Endothelial cell of umbilical vein (primary cell): ENCODE data around the gene CFAP161. TPM values are rescaled to one million over a fixed set of nuclear protein-coding genes. Genes with fewer than 3 reads are reported as not detected.

Experiments used
- BruUV-seq: library from RNA; stranded (reverse); fragments of 400-500 nt; replicated peaks from 2 replicates; lab custom pipeline; 2021; lab: Mats Ljungman, UMichigan
- CTCF ChIA-PET: fragments of 300-600, 350-600 bp; sonication (Branson Sonifier 250); formaldehyde crosslinking; loops from one replicate; lab custom pipeline; 2021; ENCODE audit warnings: antibody characterized with exemption, inconsistent platforms; lab: Charles Lee
- POLR2A ChIA-PET: fragments of 300-600, 350-600 bp; sonication (Branson Sonifier 250); formaldehyde crosslinking; loops from one replicate; lab custom pipeline; 2021; ENCODE audit warnings: antibody characterized with exemption, inconsistent platforms; lab: Charles Lee
- DNase-seq: peaks from one replicate; pipeline ENCODE4 v3.0.0-alpha.2; 2011; ENCODE audit warnings: low read depth, low spot score
- FAIRE-seq: peaks from 2 replicates; lab custom pipeline; 2011; peaks lifted over from hg19 to GRCh38; lab: Jason Lieb, UNC
- H2AFZ ChIP-seq: 2 replicates; pipeline ENCODE4 v1.6.0; 2012; ENCODE audit warnings: low read depth, low read length, control low read depth, inconsistent platforms
- H3K27ac ChIP-seq: 2 replicates; pipeline ENCODE4 v1.5.1; 2011; ENCODE audit warnings: low read depth, mild to moderate bottlenecking, control low read depth, low read length, moderate library complexity; ENCODE audit not compliant: insufficient read depth
- H3K27me3 ChIP-seq, 2 experiments: 2 replicates each; pipeline versions ENCODE4 v1.6.0 to v1.6.1; 2011; ENCODE audit warnings: low read length in 2 of 2, mixed read lengths in 1 of 2; ENCODE audit not compliant: control insufficient read depth in 2 of 2, insufficient read depth in 2 of 2
- H3K36me3 ChIP-seq, 2 experiments: 2 replicates in 1 of 2; 3 replicates in 1 of 2; pipeline ENCODE4 v1.5.1; 2011; ENCODE audit warnings: low read length in 2 of 2, mild to moderate bottlenecking in 1 of 2, moderate library complexity in 1 of 2; ENCODE audit not compliant: control insufficient read depth in 2 of 2, insufficient read depth in 2 of 2; ENCODE audit errors: extremely low read depth in 1 of 2
- H3K4me1 ChIP-seq: 3 replicates; pipeline ENCODE4 v1.5.1; 2011; ENCODE audit warnings: mild to moderate bottlenecking, low read length; ENCODE audit not compliant: control insufficient read depth, insufficient read depth; ENCODE audit errors: extremely low read depth
- H3K4me2 ChIP-seq: 2 replicates; pipeline ENCODE4 v1.6.1; 2011; ENCODE audit warnings: low read length, control low read depth, mixed read lengths; ENCODE audit not compliant: insufficient read depth
- H3K4me3 ChIP-seq, 3 experiments: fragments of 200-600 bp in 1 of 3; sonication (generic), shearing (Covaris generic) in 1 of 3; replicated peaks in 1 of 3; 2 replicates each; pipeline ENCODE4 v1.5.1; 2011 to 2016; ENCODE audit warnings: control low read depth in 3 of 3, low read length in 3 of 3, mild to moderate bottlenecking in 2 of 3, inconsistent platforms in 1 of 3, low read depth in 1 of 3, moderate library complexity in 1 of 3; ENCODE audit not compliant: insufficient read depth in 1 of 3
- H3K79me2 ChIP-seq: 2 replicates; pipeline ENCODE4 v1.6.0; 2012; ENCODE audit warnings: low read length, inconsistent platforms; ENCODE audit not compliant: control insufficient read depth, insufficient read depth
- H3K9ac ChIP-seq: replicated peaks from 2 replicates; pipeline ENCODE3; 2011; ENCODE audit warnings: low read length, control low read depth; ENCODE audit not compliant: insufficient read depth; ENCODE audit errors: extremely low read depth
- H3K9me1 ChIP-seq: replicated peaks from 3 replicates; pipeline ENCODE4 v1.6.0; 2011; ENCODE audit warnings: mild to moderate bottlenecking, low read length; ENCODE audit not compliant: control insufficient read depth, insufficient read depth; ENCODE audit errors: extremely low read depth
- H3K9me3 ChIP-seq: replicated peaks from 2 replicates; pipeline ENCODE4 v1.5.1; 2012; ENCODE audit warnings: low read length, inconsistent platforms; ENCODE audit not compliant: control insufficient read depth, insufficient read depth
- H4K20me1 ChIP-seq: replicated peaks from 2 replicates; pipeline ENCODE3; 2011; ENCODE audit warnings: mild to moderate bottlenecking, low read length; ENCODE audit not compliant: control insufficient read depth, insufficient read depth; ENCODE audit errors: extremely low read depth
- CTCF ChIP-seq, 2 donors: IDR thresholded peaks; 1 replicate in 1 of 2; 2 replicates in 1 of 2; pipeline ENCODE4 v1.5.1; 2011; ENCODE audit warnings: low read length in 2 of 2, mild to moderate bottlenecking in 2 of 2, moderate library complexity in 2 of 2, control low read depth in 1 of 2, inconsistent platforms in 1 of 2, low read depth in 1 of 2; ENCODE audit not compliant: insufficient read depth in 1 of 2; ENCODE audit errors: extremely low read depth in 1 of 2
- EZH2 ChIP-seq: IDR thresholded peaks from 2 replicates; pipeline ENCODE4 v1.6.1; 2012; ENCODE audit warnings: borderline replicate concordance, low read depth, mild to moderate bottlenecking, moderate library complexity, low read length, inconsistent platforms; ENCODE audit not compliant: severe bottlenecking
- FOS ChIP-seq: IDR thresholded peaks from 2 replicates; pipeline ENCODE4 v1.6.1; 2011; ENCODE audit warnings: mild to moderate bottlenecking, low read length, moderate library complexity, borderline replicate concordance; ENCODE audit not compliant: insufficient read depth
- GATA2 ChIP-seq: IDR thresholded peaks from 2 replicates; pipeline ENCODE4 v1.7.0; 2011; ENCODE audit warnings: low read depth, mild to moderate bottlenecking, moderate library complexity, mixed read lengths, low read length; ENCODE audit not compliant: insufficient read length, insufficient read depth
- JUN ChIP-seq: IDR thresholded peaks from 2 replicates; pipeline ENCODE4 v1.6.1; 2011; ENCODE audit warnings: borderline replicate concordance, low read depth; ENCODE audit not compliant: insufficient read length, insufficient read depth
- MAX ChIP-seq: IDR thresholded peaks from 2 replicates; pipeline ENCODE4 v1.6.1; 2011; ENCODE audit not compliant: insufficient read depth, insufficient read length
- MYC ChIP-seq: IDR thresholded peaks from one replicate; pipeline ENCODE4 v1.6.1; 2011; ENCODE audit warnings: mild to moderate bottlenecking, low read depth, low read length
- POLR2AphosphoS5 ChIP-seq: IDR thresholded peaks from 2 replicates; pipeline ENCODE4 v1.6.1; 2012; ENCODE audit warnings: low read depth, mild to moderate bottlenecking, control low read depth, low read length, moderate library complexity; ENCODE audit not compliant: insufficient read depth
- dilution Hi-C: fragments of 300-500 bp; cut with MboI; formaldehyde crosslinking; loops from one replicate; pipeline ENCODE4 v1.15.0; 2019; ENCODE audit warnings: low sequenced_read_pairs; ENCODE audit not compliant: extremely low pct_ligation_motif_present
- intact Hi-C: fragments of 100-400 bp; cut with micrococcal nuclease; formaldehyde crosslinking; loops from one replicate; pipeline ENCODE4 v1.10.0; 2022
- polyA plus RNA-seq, 4 experiments: library from polyadenylated mRNA; depleted of rRNA in 3 of 4; stranded (reverse) in 3 of 4; unstranded in 1 of 4; fragments of >200 nt; gene quantifications; 2 replicates each; pipeline versions ENCODE4 v1.2.1 to v1.2.3, GENCODE V29; 2011 to 2012; ENCODE audit warnings: missing spikeins in 1 of 4
- total RNA-seq: library from RNA; stranded (reverse); gene quantifications from 2 replicates; pipeline ENCODE4 v1.2.3, GENCODE V29; 2021

CFAP161 gene
- total and polyA plus RNA-seq, 2 donors (not counting 3 experiments of a cell fraction or from before 2014, with no cell fraction given) = 0.08 TPM; not detected in 1

GRCh38 chr15:81168131-81168526, 34.1 kb downstream of the CFAP161 start:
- POLR2A ChIA-PET = no interaction called here
- dilution Hi-C loops = no loop called here
- H3K9ac ChIP-seq = no peak overlapping the region
- H2AFZ ChIP-seq = no peak overlapping the region
- DNase-seq (no peak), FAIRE-seq (no peak)
- CTCF ChIA-PET = interaction anchor here (1.4 to 3.0 kb wide), 3 partner anchors 10 to 98 kb away, joined by 3 to 15 read pairs (median 10); no protein-coding TSS in a partner anchor
- no peak overlapping the region for H3K4me2 ChIP-seq
- no peaks in the 10 kb centered on the region for H3K9me1 ChIP-seq
- H3K27me3 ChIP-seq = peaks cover 0 to 7% of the 10 kb centered on the region in 2 experiments
- H4K20me1 ChIP-seq = no peaks in the 10 kb centered on the region
- no peaks in the 10 kb centered on the region for H3K4me1 ChIP-seq
- no peaks in the 10 kb centered on the region for H3K79me2 ChIP-seq
- TF ChIP-seq EZH2 (no peak), JUN (no peak)
- intact Hi-C loops = no loop called here
- no TSS peak for BruUV-seq
- no peak overlapping the region for H3K27ac ChIP-seq
- H3K36me3 ChIP-seq = no peaks in the 10 kb centered on the region
- no peaks in the 10 kb centered on the region for H3K9me3 ChIP-seq
- no peak overlapping the region for H3K4me3 ChIP-seq

- ChIA-PET POLR2A (no interaction called here), CTCF (interaction anchor here (1.4 to 3.0 kb wide), 3 partner anchors 9 to 97 kb away, joined by 3 to 15 read pairs (median 10); no protein-coding TSS in a partner anchor)
- BruUV-seq = no TSS peak
- TF ChIP-seq CTCF (IDR thresholded peaks at IDR 0.05; ENCODE audit: extremely low read depth in 1 of 2, insufficient read depth in 1 of 2, low read depth in 1 of 2, low read length in 2 of 2) (no peak), EZH2 (no peak), JUN (no peak), POLR2AphosphoS5 (no peak), GATA2 (no peak), MYC (no peak), MAX (no peak), FOS (no peak)
- H3K27me3 ChIP-seq = peaks cover 0 to 7% of the 10 kb centered on the region in 2 experiments
- no peaks in the 10 kb centered on the region for H3K4me1 ChIP-seq
- H2AFZ ChIP-seq = no peak overlapping the region
- no peak for DNase-seq
- dilution Hi-C loops = no loop called here
- no peaks in the 10 kb centered on the region for H4K20me1 ChIP-seq
- intact Hi-C loops = no loop called here
- H3K9ac ChIP-seq = no peak overlapping the region
- FAIRE-seq = no peak
- H3K79me2 ChIP-seq = no peaks in the 10 kb centered on the region
- no peaks in the 10 kb centered on the region for H3K9me1 ChIP-seq
- H3K36me3 ChIP-seq = no peaks in the 10 kb centered on the region
- H3K4me3 ChIP-seq = no peak overlapping the region
- H3K4me2 ChIP-seq = no peak overlapping the region
- H3K27ac ChIP-seq = no peak overlapping the region
- no peaks in the 10 kb centered on the region for H3K9me3 ChIP-seq
Observed at GRCh38 chr15:81168644-81169043, 34.6 kb downstream of the CFAP161 start.
